ENCODE measurements around the gene GHRL.
"Not testable (repeated sequence)": the region's sequence is repeated elsewhere in the genome, so short reads cannot be mapped to it uniquely, and the experiment has no call there.

GHRL gene

GRCh38 chr3:10322352-10322710 is 29.6 kb upstream of the GHRL start:
- DNase-seq: peak; percentile 3

GRCh38 chr3:10321630-10322351 is 29.0 kb upstream of the GHRL start:
- DNase-seq: no peak

GRCh38 chr3:10320320-10320677 is 27.6 kb upstream of the GHRL start:
- no peak for DNase-seq

GRCh38 chr3:10319804-10320203 is 27.1 kb upstream of the GHRL start:
- DNase-seq: no peak

- no peak for DNase-seq
These were observed 26.5 kb upstream of the GHRL start for GRCh38 chr3:10319251-10319650.

GRCh38 chr3:10317961-10318350 is 25.2 kb upstream of the GHRL start:
- no peak for DNase-seq

- DNase-seq: no peak
These were observed 24.7 kb upstream of the GHRL start for GRCh38 chr3:10317311-10317960.

- no peak for DNase-seq
These were observed 23.1 kb upstream of the GHRL start for GRCh38 chr3:10315771-10316344.

- no peak for DNase-seq
These were observed 22.4 kb upstream of the GHRL start for GRCh38 chr3:10315101-10315500.

- no peak for DNase-seq
These were observed 20.1 kb upstream of the GHRL start for GRCh38 chr3:10312861-10313260.

- no peak for DNase-seq
These were observed 19.6 kb upstream of the GHRL start for GRCh38 chr3:10312391-10312790.

GRCh38 chr3:10311710-10312109 is 19.0 kb upstream of the GHRL start:
- no peak for DNase-seq

- DNase-seq: no peak
These were observed 17.8 kb upstream of the GHRL start for GRCh38 chr3:10310578-10310977.

- no peak for DNase-seq
These were observed 17.0 kb upstream of the GHRL start for GRCh38 chr3:10309736-10310135.

GRCh38 chr3:10308678-10309077 is 15.9 kb upstream of the GHRL start:
- no peak for DNase-seq

- no peak for DNase-seq
These were observed 13.4 kb upstream of the GHRL start for GRCh38 chr3:10306156-10306555.

- no peak for DNase-seq
These were observed 12.7 kb upstream of the GHRL start for GRCh38 chr3:10305331-10305902.

GRCh38 chr3:10304905-10305304 is 12.2 kb upstream of the GHRL start:
- DNase-seq: no peak

- DNase-seq: no peak
These were observed 11.0 kb upstream of the GHRL start for GRCh38 chr3:10303785-10304184.

GRCh38 chr3:10303105-10303504 is 10.4 kb upstream of the GHRL start:
- DNase-seq: no peak

GRCh38 chr3:10300087-10300486 is 7.3 kb upstream of the GHRL start:
- no peak for DNase-seq

GRCh38 chr3:10299679-10300078 is 6.9 kb upstream of the GHRL start:
- no peak for DNase-seq

- DNase-seq: no peak
These were observed 6.4 kb upstream of the GHRL start for GRCh38 chr3:10299175-10299574.

- not testable (repeated sequence) for DNase-seq
These were observed 5.3 kb upstream of the GHRL start for GRCh38 chr3:10298064-10298463.

Measured in NCI-H345 (cell line).